Measurements from ENCODE around the gene PRRX2.

PRRX2 gene

GRCh38 chr9:129712634-129713401 is 47.4 kb downstream of the PRRX2 start:
- DNase-seq, result no peak

- no peak for DNase-seq
Measured at GRCh38 chr9:129713402-129713679, 47.9 kb downstream of the PRRX2 start.

DNA sequence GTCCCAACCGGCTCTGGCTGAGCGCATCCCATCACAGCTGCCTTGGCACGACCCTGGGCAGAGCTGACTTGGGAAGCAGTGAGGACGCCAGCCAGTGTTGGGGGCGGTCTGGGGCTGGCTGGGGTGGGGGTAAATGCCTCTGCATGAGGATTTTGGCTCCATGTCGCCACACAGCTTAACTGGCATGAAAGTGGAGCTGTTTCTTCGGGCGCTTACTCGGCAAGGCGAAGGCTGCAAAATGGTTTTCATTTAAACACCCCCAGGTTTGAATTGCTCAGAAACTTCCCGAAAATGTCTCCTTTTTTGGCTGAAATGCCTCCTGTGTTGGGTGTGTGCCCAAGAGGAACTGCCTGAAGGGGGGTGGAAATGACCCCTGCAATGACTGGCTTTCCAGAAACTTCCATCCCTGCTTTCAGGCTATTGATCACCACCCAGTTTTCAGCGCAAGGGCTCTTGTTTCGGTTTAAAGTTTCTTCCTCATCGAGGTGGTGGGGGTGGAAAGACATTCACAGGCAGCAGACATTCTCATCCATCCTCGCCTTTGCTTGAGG is 49.1 kb downstream of the PRRX2 start:
- no peak for DNase-seq

GRCh38 chr9:129716091-129716490 is 50.6 kb downstream of the PRRX2 start:
- DNase-seq, result no peak

DNA sequence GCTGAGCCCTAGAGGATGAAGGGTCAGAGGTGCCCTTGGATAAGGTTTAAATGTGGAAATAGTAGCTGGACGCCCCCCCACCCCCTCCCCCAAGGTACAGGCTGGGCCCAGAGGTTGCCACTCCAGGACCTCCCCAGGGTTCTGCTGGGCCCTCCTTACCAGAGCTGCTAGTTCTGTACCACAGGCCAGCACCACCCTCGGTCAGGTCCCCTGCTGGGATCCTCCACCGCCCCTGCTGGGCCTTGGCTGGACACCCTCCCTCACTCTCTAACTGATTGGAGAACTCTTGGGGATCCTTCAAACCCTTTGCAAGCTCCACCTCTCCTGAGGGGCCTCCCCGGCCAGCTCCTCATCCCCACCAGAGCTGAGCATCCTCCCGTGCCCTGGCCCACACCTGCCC is 52.5 kb downstream of the PRRX2 start:
- no peak for DNase-seq

GRCh38 chr9:129718647-129719046 is 53.2 kb downstream of the PRRX2 start:
- no peak for DNase-seq

- DNase-seq, result no peak
Measured at GRCh38 chr9:129719135-129719534, 53.7 kb downstream of the PRRX2 start.

DNA sequence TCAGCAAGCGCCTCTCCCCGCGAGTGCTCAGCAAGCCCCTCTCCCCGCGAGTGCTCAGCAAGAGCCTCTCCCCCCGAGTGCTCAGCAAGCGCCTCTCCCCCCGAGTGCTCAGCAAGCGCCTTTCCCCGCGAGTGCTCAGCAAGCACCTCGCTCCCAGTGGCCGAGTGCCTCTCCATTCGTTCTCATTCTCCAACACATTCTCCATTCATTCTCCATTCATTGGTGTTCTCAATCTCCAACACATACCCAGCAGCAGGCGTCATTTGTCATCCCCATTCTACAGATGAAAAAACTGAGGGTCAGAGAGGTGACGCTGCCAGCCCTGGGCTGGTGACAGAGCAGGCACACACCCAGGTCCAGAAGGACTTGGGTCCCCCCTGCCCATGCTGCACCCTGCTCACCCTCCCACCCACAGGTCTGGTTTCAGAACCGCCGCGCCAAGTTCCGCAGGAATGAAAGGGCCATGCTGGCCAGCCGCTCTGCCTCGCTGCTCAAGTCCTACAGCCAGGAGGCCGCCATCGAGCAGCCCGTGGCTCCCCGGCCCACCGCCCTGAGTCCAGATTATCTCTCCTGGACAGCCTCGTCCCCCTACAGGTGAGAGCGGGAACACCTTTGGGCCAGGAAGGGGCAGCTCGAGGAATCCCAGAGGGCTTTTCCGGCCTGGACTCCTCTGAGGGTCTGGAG is 54.9 kb downstream of the PRRX2 start:
- no peak for DNase-seq

DNA sequence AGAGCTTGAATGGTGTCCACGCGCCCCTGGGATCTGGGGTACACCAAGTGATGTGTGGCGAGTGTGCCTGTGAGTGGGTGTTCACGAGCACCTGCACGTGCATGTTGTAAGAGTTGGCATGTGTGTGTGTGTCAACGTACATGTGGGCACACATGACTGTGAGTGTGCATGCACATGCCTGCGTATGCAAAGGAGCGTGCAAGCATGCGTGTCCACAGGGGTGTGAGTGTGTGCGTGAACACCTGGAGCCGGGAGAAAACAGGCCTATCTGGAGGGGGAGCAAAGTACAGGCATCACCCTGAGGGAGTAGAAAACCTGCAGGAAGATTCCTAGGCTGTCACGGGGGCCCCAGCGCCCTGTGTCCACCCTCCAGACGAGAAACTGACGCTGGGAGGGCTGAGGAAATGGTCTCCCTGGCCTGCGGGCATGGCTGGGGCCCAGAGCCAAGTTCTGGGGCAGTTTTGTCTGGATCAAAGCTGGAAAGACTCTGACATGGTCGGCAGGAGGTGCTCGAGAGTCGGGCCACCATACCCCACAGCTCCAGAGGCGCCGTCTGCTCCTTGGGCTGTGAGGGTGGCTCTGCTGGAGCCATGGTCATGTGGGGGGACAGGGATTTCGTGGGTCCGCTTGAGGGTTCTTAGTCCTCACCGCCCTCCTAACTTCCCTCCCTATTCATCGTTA is 55.6 kb downstream of the PRRX2 start:
- DNase-seq, result no peak

- no peak for DNase-seq
Measured at GRCh38 chr9:129722913-129723312, 57.5 kb downstream of the PRRX2 start.

DNA sequence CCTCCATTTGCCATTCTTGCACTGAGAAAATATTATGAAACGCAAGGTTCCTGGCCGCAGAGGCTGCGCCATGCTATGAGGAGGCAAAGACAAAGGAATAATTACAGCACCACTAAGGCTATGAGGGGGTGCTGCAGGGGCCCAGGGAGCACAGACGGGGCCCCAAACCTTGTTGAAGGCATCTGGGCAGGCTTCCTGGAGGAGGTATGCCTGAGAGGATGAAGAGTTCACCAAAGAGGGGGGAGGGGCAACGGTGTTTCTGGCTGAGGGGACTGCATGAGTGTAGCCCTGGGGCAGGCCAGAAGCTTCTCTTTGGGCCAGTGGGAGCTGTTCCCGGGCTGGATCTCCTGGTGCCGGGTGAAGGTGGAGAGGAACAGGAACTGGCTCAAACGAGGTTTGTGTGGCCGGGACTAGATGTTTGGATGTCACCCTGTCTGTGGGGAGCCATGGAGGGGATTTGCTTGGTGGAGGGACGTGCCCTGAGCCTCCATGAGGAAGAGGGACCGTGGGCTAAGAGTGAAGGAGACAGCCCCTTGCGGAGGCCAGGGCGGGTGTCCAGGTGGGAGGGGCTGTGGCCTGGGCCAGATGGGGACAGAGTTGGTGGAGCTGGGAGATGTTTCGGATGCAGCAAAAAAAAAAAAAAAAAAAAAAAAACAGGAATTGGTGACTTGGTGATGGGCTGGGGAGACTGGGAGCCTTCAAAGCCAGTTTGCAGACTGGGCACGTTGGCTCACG is 59.2 kb downstream of the PRRX2 start:
- no peak for DNase-seq

DNA sequence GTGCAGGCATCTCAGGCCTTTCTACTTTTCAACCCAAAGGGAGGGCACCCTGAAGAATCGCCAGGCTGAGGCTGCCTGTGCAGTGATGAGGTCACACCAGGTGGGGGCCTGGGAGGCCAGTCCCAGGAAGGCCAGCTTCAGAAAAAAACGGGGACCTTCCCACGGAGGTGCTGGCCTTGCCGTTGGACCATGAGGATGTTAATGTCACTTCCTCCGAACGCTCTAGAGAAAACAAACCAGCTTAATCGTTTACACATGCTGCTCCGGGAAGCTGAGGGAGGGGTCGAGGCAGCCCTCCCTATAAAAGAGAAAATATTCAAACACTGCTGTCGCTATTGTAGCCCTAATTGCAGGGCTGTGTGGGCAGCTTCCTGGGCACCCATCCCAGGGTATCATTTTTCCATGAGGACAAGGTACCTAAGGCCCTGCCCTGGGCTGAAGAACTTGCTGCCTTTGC is 60.4 kb downstream of the PRRX2 start:
- no peak for DNase-seq

- DNase-seq, result peak; percentile 53 to 54
Measured at GRCh38 chr9:129726322-129727160, 61.1 kb downstream of the PRRX2 start.

DNA sequence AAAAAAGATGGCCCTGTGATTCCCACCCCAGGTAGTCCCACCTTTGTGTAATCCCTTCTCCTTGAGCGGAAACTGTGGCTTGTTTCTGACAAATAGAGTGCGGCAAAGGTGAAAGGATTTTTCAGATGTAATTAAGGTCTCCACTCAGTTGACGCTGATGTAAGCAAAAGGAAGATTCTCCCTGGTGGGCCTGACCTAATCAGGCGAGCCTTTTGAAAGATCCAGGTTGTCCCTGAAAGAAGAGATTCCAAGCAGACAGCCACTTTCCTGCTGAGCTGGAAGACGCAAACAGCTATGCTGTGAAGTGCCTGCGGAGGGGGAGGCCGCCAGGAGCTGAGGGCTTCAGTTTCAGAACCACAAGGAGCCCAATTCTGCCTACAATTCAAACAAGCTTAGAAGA is 63.3 kb downstream of the PRRX2 start:
- no peak for DNase-seq

DNA sequence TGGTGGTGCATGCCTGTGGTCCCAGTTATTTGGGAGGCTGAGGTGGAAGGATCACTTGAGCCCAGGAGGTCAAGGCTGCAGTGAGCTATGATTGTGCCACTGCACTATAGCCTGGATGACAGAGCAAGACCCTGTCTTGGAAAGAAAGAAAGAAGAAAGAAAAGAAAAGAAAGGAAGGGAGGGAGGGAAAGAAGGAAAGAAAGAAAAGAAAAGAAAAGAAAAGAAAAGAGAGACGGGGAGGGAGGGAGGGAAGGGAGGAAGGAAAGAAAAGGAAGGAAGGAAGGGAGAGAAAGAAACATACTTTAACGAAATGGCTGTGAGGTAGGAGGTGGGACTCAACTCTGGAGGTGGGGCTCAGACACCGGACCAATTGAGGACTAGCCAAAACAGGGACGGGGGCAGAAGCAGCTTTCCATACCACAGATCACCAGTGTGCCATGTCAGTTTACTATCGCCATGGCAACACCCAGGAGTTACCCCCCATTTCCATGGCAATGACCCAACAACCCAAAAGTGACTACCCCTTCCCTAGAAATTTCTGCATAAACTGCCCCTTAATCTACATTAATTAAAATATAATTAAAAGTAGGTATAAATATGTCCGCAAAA is 66.1 kb downstream of the PRRX2 start:
- DNase-seq, result no peak

DNA sequence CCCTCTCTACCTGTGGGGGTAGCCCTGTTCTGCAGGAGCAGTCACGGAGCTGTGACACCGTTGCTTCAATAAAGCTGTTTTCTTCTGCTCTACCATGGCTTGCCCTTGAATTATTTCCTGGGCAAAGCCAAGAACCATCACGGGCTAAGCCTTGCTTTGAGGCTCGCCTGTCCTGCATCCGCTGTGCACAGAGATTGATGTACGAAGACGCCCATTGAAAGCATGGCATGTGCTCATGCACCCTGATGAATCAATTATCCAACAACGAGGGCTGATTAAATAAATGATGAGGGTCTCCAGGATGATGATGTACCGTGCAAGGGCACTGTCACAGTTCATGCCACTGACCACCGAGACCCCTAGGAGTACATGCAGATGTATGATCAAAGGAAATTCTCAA is 66.7 kb downstream of the PRRX2 start:
- DNase-seq, result no peak

DNA sequence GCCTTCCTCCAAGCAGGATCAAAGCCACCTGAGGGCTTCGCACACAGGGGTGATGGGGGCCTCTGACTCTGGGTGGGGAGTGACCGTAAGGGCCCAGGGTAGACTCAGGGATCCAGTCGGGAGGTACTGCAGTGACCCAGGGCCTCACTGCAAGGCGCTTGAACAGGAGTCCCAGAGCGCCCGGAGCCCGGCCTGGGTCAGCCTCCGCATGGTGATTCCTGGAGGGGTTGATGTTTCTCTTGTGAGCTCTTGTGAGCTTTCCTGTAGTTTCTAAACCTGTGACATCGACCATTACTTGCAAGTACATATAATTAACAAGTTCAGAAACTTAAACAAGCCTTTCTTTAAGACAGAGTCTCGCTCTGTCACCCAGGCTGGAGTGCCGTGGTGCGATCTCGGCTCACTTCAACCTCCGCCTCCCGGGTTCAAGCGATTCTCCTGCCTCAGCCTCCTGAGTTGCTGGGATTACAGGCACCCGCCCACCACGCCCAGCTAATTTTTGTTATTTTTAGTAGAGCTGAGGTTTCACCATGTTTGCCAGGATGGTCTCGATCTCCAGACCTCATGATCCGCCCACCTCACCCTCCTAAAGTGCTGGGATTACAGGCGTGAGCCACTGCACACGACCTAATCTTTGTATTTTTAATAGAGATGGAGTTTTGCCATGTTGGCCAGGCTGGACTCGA is 67.6 kb downstream of the PRRX2 start:
- DNase-seq, result no peak

- no peak for DNase-seq
Measured at GRCh38 chr9:129733632-129733953, 68.1 kb downstream of the PRRX2 start.

- DNase-seq, result no peak
Measured at GRCh38 chr9:129735546-129735945, 70.1 kb downstream of the PRRX2 start.

DNA sequence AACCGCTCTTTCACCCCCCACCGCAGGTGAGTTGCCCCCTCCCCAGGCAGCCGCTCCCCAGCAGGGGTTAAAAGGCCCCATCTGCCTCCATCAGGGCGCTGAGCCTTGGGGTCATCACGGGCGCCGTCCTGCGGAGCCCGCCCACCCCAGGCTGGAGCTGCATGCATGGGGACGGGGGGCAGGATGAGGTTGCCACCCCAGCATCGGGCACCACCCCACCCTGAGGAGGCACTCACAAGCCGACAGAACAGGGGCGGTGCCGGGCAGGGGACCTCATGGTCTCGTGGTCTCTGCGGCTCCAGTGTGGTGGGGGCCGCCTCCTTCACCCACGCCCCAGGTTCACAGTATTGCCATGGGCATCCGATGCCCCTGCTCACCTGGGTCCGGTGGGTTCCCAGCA is 70.9 kb downstream of the PRRX2 start:
- DNase-seq, result no peak
